Kidney epithelial cell (primary cell): Measurements from ENCODE around the gene MCEMP1. TPM values are rescaled to one million over a fixed set of nuclear protein-coding genes. Genes with fewer than 3 reads are reported as not detected.
A peak's percentile ranks its signal among the peaks of the same experiment; 100 is the strongest.

Source experiments
- DNase-seq: peaks from one replicate; pipeline ENCODE4 v3.0.0-alpha.2; 2010; ENCODE audit warnings: low read depth
- H3K27me3 ChIP-seq: 2 replicates; pipeline ENCODE4 v1.6.0; 2011; ENCODE audit warnings: low read length; ENCODE audit not compliant: control insufficient read depth, insufficient read depth
- H3K36me3 ChIP-seq: 2 replicates; pipeline ENCODE4 v1.5.1; 2011; ENCODE audit warnings: low read length; ENCODE audit not compliant: control insufficient read depth, insufficient read depth
- H3K4me3 ChIP-seq: 2 replicates; pipeline ENCODE4 v1.5.1; 2011; ENCODE audit warnings: low read depth, mild to moderate bottlenecking, control low read depth, low read length
- total RNA-seq: library from RNA; depleted of rRNA; stranded (reverse); fragments of >200 nt; gene quantifications from 2 replicates; pipeline ENCODE4 v1.2.3, GENCODE V29; 2015
- TF ChIP-seq, protein P1 (sequence below): IDR thresholded peaks from 2 replicates; pipeline ENCODE4 v1.5.1; 2011; ENCODE audit warnings: mild to moderate bottlenecking, moderate library complexity, low read length, control low read depth, inconsistent platforms; ENCODE audit not compliant: insufficient read depth, poor library complexity, severe bottlenecking

Gene MCEMP1
- total RNA-seq, 1 donor from 2014 or later = not detected

DNA sequence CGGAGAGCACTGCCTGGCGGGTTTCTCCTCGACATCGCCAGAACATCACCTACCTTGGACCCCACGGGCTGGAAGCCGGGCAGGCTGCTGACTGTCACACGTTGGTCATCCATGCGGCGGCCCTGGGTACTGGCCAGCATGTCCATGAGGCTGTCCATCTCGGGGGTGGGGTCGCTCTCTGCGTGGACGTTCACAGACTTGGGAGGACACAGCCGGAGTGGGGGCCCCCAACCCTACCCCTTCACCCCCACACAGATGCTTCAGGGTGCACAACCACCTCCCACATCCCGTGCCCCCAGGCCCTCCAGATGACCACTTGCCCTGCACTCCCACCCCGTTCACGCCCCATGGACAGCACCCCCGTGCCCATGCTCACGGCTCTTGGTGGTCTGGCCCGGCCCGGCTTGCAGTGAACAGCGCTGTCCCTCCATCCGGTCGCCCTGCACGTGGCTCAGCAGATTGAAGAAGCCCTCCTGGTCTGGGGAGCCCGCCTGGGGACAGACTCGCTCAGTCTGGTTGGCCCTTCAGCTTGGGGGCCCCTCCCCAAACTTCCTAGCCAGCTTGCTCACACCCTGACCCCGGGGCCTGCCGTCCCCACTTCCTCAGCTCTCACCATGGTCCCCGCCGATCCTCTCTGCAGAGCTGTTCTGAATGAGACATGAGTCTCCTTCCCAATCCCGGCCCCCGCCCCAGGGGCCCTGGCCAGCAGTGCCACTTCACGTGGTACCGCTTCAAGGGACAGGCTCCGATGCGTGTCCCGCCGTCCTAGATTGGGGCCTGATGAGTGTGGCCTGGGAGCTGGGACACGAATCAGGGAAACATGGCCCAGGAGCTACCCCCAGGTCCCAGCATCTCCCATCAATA lies 44.3 kb upstream of the MCEMP1 start:
- Histone ChIP-seq H3K27me3 (peaks cover 3% of the 10 kb centered on the region), H3K36me3 (no peaks in the 10 kb centered on the region), H3K4me3 (no peak overlapping the region)
- DNase-seq = no peak
- TF ChIP-seq, protein P1, sequence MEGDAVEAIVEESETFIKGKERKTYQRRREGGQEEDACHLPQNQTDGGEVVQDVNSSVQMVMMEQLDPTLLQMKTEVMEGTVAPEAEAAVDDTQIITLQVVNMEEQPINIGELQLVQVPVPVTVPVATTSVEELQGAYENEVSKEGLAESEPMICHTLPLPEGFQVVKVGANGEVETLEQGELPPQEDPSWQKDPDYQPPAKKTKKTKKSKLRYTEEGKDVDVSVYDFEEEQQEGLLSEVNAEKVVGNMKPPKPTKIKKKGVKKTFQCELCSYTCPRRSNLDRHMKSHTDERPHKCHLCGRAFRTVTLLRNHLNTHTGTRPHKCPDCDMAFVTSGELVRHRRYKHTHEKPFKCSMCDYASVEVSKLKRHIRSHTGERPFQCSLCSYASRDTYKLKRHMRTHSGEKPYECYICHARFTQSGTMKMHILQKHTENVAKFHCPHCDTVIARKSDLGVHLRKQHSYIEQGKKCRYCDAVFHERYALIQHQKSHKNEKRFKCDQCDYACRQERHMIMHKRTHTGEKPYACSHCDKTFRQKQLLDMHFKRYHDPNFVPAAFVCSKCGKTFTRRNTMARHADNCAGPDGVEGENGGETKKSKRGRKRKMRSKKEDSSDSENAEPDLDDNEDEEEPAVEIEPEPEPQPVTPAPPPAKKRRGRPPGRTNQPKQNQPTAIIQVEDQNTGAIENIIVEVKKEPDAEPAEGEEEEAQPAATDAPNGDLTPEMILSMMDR = no peak

DNA sequence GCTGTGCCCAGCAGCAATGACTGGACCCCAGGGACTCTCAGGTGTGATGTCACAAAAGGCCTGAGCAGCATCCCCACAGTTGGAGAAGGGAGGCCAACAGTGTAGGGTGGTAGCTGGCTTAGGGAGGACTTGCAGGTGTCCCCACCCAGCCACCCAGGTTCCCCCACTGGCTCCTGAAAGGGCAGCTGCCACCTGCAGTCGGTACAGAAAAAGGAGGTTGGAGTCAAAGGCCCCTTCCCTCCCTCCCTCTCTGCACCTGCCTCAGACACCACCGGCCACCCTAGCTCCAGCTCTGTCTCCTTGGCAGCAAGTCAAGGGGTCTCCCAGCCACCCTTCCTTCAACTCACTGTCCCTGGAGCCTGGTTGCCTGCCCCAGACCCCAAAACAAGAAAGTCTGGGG lies 43.2 kb upstream of the MCEMP1 start, which contains the start of gene PCP2:
PCP2 (minus strand) TSS at position 22 of the 400 bp plus-strand sequence. CDS start 262 bp downstream, outside the sequence.
- Histone ChIP-seq H3K36me3 (no peaks in the 10 kb centered on the region), H3K4me3 (no peak within 1 kb of the TSS), H3K27me3 (peaks cover 3% of the 10 kb centered on the region)
- TF ChIP-seq, protein P1 = no peak
- no peak for DNase-seq

DNA sequence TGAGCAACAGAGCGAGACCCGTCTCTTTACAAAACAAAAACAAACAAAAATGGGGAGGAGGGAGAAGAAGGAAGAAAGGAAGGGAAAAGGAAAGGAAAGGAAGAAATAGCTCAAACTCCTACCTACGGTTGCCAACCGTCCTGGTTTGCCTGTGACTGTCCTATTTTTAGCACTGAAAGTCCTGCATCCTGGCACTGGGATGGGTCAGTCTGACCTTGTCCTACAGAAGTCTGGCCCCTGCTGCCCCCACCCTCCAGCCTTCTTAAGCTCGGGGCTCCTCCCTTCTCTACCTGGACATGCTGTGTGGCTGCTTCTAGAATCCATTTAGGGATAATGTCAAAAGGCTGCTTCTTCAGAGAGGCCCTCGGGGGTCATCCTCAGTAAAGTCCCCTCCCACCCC lies 41.2 kb upstream of the MCEMP1 start:
- H3K36me3 ChIP-seq = no peaks in the 10 kb centered on the region
- DNase-seq = no peak
- TF ChIP-seq, protein P1 = no peak
- no peak overlapping the region for H3K4me3 ChIP-seq
- H3K27me3 ChIP-seq = peaks cover 3% of the 10 kb centered on the region

DNA sequence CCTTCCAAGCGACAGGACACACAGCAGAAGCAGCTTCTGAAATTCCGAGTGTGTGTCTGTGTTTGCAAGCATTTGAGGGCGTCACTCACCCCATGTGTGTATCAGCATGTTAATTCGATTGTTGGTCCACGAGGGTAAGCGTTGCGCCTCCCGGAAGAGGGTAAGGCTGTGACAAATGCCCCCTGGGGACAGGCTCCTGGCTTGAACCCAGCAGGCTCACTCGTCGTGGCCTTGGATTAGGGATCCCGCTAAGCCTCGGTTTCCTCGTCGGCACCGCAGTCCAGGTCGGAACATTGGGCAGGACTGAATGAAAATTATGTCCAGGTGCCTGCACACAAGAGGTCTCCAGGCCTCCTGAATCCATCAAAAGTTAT lies 40.6 kb upstream of the MCEMP1 start:
- no peak for DNase-seq
- no peaks in the 10 kb centered on the region for H3K36me3 ChIP-seq
- TF ChIP-seq, protein P1 = no peak
- H3K27me3 ChIP-seq = peaks cover 3% of the 10 kb centered on the region
- peak overlapping the region; percentile 78 for H3K4me3 ChIP-seq

DNA sequence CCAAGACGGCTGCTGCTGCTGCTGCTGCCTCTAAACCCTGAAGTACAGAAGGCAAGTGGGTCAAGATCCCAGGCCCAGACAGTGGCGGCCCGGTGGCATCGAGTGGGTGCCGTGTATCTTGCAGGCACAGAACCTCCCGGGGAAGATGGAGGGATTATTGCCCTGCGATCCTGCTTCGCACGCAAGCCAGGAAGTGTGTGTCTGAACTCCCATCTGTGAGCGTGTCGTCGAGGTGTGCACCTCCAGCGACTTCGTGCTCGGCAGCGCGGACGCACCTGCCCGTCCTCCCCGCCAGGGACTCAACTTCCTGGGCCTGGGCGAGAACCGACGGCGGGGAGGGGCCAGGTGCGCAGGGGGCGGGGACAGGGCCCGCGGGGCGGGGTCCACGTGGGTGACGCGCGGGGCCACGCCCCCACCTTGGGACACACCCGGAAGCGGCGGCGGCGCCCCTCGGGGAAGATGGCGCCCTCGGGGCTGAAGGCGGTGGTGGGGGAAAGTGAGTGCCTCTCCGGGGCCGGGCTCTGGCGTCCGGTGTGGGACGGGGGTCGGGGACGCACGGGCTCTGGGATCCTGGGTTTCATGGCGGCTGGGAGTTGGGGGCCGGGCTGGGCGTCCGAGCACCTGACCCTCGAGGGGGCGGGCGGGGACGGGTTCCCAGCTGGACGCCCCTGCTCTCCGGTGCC lies 40.1 kb upstream of the MCEMP1 start, which contains the start of gene STXBP2:
STXBP2 (plus strand) TSS at position 420 of the 683 bp plus-strand sequence; CDS start at position 460, 40 bp downstream.
- peak within 1 kb of the TSS; percentile 78 for H3K4me3 ChIP-seq
- H3K36me3 ChIP-seq = no peaks in the 10 kb centered on the region
- DNase-seq = no peak
- TF ChIP-seq, protein P1 = no peak
- H3K27me3 ChIP-seq = peaks cover 3% of the 10 kb centered on the region
